SHP77 treated with DMSO at 0.1 percent for 48 hours (cell line): ENCODE results near the gene OR4D1.

Source experiments
- DNase-seq: peaks from one replicate; lab custom pipeline; 2025; lab: John Stamatoyannopoulos, UW

OR4D1 gene

DNA sequence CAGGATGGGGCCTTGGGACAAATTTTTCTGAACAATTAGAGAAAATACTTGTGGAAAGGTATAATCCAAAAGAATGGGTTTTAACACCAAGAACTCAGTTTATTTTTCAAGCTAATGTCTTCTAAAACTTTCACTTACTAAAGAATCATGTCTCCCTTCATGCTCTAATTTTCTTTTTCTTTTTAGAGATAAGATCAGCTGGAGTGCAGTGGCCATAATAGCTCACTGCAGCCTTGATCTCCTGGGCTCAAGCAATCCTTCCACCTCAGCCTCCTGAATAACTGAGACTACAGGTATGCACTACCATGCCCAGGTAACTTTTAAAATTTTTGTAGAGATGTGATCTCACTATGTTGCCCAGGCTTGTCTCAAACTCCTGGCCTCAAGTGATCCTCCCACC, 5.5 kb downstream of the OR4D1 start:
- no peak for DNase-seq

GRCh38 chr17:58156839-58157803, 8.9 kb downstream of the OR4D1 start:
- no peak for DNase-seq

GRCh38 chr17:58158181-58158580, 10.0 kb downstream of the OR4D1 start:
- no peak for DNase-seq

GRCh38 chr17:58161566-58161965, 13.4 kb downstream of the OR4D1 start:
- no peak for DNase-seq

- DNase-seq, result no peak
Observed at GRCh38 chr17:58165981-58166380, 17.8 kb downstream of the OR4D1 start.

GRCh38 chr17:58166682-58167081, 18.5 kb downstream of the OR4D1 start, which contains the start of gene OR4D2:
Gene OR4D2 (plus strand): TSS chr17:58166982. CDS start chr17:58169656, 2,674 bp downstream.
- DNase-seq, result no peak

- no peak for DNase-seq
Observed at GRCh38 chr17:58170622-58171021, 22.4 kb downstream of the OR4D1 start.

DNA sequence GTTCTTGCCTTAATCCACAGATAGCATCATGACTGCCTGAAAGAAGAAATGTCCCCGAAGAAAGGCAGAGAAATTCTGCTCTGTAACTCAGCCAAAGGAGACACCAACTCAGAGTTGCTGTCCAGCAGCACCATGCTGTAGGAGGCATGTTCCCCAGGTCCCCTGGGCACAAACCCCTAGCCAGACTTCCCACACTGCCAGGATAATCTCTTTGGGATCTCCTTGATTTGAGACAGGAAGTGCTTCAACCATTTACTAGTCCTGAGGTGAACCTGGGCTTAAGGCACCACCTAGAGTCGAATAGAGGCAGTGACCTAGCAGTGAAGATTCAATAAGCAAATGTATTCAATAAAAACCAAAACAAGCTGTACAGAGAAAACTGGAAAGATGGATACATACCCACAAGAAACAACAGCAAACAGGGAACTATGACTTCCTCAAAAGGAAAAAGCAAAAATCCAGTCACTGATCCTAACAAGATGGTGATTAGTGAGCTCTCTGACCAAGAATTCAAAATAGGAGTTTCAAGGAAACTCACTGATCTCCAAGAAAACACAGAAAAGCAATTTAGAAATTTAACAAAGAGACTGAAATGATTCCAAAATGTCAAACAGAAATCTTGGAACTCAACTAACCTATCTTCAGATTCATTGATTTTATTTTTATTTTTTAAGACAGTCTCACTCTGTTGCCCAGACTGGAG, 24.3 kb downstream of the OR4D1 start:
- DNase-seq, result no peak

GRCh38 chr17:58174871-58175270, 26.7 kb downstream of the OR4D1 start:
- no peak for DNase-seq

DNA sequence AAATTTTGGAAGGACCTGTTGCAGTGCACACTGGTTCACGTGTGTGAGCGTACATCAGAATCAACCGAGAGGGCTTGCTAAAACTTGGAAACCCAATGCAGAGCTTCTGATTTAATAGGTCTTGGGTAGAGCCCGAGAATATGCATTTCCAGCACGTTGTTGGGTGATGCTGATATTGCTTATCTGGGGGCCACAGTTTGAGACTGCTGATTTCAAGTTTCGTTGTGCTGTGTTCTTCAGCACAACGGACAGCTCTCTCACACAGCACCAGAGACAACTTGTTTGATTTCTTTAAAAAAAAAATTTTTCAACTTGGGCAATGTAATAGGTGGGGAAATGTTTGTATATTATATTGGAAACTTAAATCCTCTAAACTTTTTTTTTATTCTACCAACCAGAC, 28.0 kb downstream of the OR4D1 start:
- DNase-seq, result no peak

DNA sequence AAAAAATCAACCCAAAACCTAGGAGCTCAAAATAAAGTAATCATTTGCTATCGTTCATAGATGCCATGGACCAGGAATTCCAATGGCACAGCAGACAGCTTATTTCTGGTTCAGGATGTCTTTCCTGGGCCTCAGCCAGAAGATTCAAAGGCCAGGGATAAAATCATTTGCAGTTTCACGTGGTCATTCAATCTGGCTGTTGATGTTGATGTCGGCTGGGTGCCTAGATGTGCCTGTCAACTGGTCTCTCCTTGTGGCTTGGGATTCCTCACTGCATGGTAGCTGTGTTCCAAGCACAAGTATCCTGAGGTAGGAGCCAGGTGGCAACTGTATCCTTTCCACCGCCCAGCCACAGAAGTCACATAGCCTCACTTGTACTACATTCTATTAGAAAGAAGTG, 33.6 kb downstream of the OR4D1 start:
- no peak for DNase-seq

GRCh38 chr17:58183514-58183913, 35.3 kb downstream of the OR4D1 start:
- no peak for DNase-seq

GRCh38 chr17:58184308-58184985, 36.3 kb downstream of the OR4D1 start:
- DNase-seq, result no peak

DNA sequence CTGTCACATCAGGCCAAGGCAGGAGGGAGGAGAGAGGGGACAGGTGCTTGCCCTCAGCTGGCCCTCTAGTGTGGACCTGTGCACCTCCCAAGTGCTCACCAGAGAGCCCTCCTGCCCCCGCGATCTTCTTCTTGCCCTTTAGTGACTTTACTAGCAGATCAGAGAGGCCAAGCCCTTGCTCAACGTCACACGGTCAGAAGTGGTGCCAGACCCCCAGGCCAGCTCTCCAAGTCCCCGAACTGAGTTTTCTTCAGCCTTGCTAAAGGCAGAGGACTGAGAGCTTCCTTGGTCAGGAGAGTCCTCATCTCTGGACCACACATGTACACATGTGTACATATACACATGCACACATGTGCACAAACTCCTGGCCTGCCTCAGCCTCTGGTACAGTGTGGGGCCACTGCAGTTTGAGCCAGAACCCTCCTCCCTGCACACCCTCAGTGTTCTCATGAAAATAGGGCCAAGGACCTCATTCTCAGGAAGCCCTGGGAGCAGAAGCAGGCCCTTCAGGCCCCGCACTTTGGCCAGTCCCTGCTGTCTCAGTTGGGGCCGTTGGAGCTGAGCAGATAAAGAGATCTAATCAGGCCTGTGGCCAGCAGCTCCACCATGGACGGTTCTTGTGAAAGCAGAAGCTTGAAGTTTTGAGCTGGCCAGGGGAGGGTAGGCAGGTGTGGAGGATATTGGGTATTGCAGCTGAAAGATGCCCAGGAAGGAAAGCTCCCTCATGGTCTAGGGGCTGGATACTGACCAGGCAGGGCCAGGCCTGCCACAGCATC, 37.0 kb downstream of the OR4D1 start:
- DNase-seq, result no peak

DNA sequence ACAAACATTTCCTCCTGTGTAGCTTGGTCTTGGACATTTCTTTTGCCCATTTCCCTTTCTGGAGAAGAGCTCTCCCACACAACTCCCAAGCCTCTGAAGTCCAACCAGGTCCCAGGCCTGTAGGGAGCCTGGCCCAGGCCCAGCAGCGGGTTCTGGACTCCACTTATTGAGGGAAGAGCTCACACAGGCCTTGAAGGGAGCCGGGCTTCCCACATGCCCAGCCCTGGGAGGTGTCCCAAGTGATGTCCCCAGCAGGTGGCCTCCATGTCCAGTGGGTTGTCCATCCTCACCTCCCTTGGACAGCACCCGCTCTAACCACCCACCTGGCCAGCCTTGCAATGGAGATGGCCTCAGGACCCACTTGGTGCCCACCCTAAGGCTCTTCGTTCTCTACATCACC, 38.4 kb downstream of the OR4D1 start:
- DNase-seq, result no peak

DNA sequence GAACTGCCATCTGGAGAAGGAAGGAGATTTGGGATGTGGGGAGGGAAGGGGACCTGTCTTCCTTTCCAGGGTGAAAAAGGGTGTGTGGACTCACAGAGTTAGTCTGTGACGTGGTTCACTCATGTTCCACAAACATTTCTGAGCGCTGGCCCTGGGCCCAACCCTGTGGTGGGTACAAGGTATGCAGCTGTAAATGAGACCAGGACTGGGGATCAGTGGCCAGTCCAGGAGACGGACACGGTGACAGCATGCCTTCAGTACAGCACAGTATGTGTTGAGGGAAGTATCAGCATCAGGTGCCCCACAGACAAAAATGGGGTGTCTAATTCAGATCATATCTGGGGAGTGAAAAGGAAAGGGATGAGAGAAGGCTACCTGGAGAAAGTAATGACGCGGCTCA, 38.9 kb downstream of the OR4D1 start:
- no peak for DNase-seq

GRCh38 chr17:58187675-58188074, 39.5 kb downstream of the OR4D1 start:
- no peak for DNase-seq

DNA sequence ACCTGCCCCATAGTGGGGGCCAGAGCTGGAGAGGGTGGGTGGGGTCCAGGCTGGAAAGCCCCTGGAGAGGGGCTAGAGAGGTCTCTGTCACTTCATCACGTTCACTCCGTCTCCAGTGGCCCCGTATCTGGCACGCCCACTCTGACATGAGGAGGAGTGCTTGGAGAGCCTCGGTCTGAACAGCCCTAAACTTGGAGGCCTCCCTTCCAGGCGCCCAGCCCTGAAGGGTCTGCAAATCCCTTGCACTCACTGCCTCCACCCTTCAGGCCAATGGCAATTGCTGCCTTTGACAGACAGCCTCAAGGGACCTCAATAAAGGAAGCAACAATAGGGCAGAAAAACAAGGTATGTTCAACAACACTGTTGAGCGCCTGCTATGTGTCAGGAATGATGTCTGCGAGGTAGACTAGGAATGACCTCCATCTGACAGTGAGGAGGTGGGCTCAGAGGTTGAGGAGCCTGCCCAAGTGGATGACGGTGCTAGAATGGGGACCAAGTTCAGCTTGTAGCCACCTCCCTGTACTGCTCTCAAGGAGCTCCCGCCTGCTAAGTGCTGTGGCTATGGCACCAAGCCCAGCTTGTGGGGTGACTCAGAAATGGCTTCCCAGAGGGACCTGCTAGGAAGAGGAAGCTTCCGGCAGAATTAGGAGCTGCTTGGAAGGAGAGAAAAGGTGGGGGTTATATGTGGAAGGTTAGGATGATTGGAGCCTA, 41.4 kb downstream of the OR4D1 start:
- no peak for DNase-seq

DNA sequence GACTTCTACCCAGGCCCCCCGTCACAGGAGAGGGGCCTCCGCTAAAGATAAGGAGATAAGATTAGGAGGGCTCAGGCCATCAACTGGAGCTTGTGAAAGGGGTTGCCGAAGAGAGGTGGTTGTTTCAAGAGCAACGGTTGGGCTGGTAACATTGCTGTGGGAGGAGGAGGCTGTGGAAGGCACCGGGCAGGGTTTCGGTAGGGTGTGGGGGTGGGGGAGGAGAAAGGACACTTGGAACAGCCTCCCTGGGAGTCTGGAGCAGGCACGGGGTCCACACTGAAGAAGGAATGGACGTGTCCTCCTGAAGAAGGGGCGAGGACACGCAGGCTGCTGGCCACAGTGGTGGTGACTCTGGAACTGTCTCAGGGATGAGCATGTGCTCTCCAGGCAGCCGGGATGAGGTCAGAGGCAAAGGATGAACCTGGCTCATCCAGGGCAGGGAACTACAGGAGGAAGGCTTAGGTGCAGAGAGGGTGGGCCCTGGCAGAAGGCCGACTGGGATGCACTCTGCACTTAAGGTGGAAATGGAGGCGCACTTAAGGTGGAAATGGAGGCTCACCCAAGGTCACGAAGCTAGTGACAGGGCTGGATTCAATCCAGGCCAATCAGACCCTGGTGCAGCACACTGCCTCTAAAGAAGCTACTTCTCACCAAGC, 43.2 kb downstream of the OR4D1 start:
- DNase-seq, result no peak

- no peak for DNase-seq
Observed at GRCh38 chr17:58192612-58193011, 44.4 kb downstream of the OR4D1 start, which contains the start of gene EPX. Gene EPX (plus strand): TSS chr17:58192726. CDS start chr17:58192847, 121 bp downstream.
